GM12892 (cell line): ENCODE results near the gene ZDHHC4.

ENCODE experiments used
- POLR2A ChIP-seq: IDR thresholded peaks from 2 replicates; pipeline ENCODE4 v1.6.1; 2011; ENCODE audit warnings: low read depth, low read length, control low read depth
- POLR2AphosphoS5 ChIP-seq: IDR thresholded peaks from 2 replicates; pipeline ENCODE4 v1.6.1; 2011; ENCODE audit warnings: low read depth, low read length, control low read depth

- no peak for TF ChIP-seq POLR2A
- TF ChIP-seq POLR2AphosphoS5 = no peak
Measured at GRCh38 chr7:6618621-6619020, 41.4 kb downstream of the ZDHHC4 start.
